Smooth muscle cell (in vitro differentiated cells): ENCODE measurements around the gene GPER1. TPM values are rescaled to one million over a fixed set of nuclear protein-coding genes. Genes with fewer than 3 reads are reported as not detected.
"Not testable (repeated sequence)": the region's sequence is repeated elsewhere in the genome, so short reads cannot be mapped to it uniquely, and the experiment has no call there.

Experiments used
- DNase-seq: peaks from one replicate; lab custom pipeline; 2025; ENCODE audit not compliant: unreplicated experiment; lab: John Stamatoyannopoulos, UW
- H2AFZ ChIP-seq: fragments of 200-600 bp; sonication (generic); 2 replicates; pipeline ENCODE4 v1.6.0; 2016; ENCODE audit warnings: antibody characterized with exemption, low read depth, mild to moderate bottlenecking
- H3F3A ChIP-seq: fragments of 200-600 bp; sonication (generic); 2 replicates; pipeline ENCODE4 v1.6.0; 2017; ENCODE audit warnings: antibody characterized with exemption, low read depth
- H3K27ac ChIP-seq: fragments of 200-600 bp; sonication (generic); 2 replicates; pipeline ENCODE4 v1.5.1; 2016; ENCODE audit warnings: low read depth, mild to moderate bottlenecking
- H3K27me3 ChIP-seq: fragments of 200-600 bp; sonication (generic); 2 replicates; pipeline ENCODE4 v1.6.1; 2016; ENCODE audit warnings: low read depth, mild to moderate bottlenecking
- H3K36me3 ChIP-seq: fragments of 200-600 bp; sonication (generic); 2 replicates; pipeline ENCODE4 v1.5.1; 2016; ENCODE audit warnings: low read depth
- H3K4me1 ChIP-seq: fragments of 200-600 bp; sonication (generic); 2 replicates; pipeline ENCODE4 v1.5.1; 2016; ENCODE audit warnings: low read depth
- H3K4me2 ChIP-seq: fragments of 200-600 bp; sonication (generic); 2 replicates; pipeline ENCODE4 v1.6.0; 2016; ENCODE audit warnings: mild to moderate bottlenecking
- H3K4me3 ChIP-seq: fragments of 200-600 bp; sonication (generic); 2 replicates; pipeline ENCODE4 v1.5.1; 2016; ENCODE audit warnings: mild to moderate bottlenecking
- H3K79me2 ChIP-seq: fragments of 200-600 bp; sonication (generic); 2 replicates; pipeline ENCODE4 v1.6.0; 2016; ENCODE audit warnings: low read depth, mild to moderate bottlenecking
- H3K9ac ChIP-seq: fragments of 200-600 bp; sonication (generic); 2 replicates; pipeline ENCODE4 v1.6.0; 2016; ENCODE audit warnings: low read depth
- H3K9me3 ChIP-seq: fragments of 200-600 bp; sonication (generic); replicated peaks from 2 replicates; pipeline ENCODE4 v1.5.1; 2016; ENCODE audit warnings: low read depth
- H4K20me1 ChIP-seq: fragments of 200-600 bp; sonication (generic); 2 replicates; pipeline ENCODE4 v1.6.0; 2016; ENCODE audit warnings: low read depth
- CTCF ChIP-seq: fragments of 200-600 bp; sonication (generic); IDR thresholded peaks from 2 replicates; pipeline ENCODE4 v1.5.1; 2017; ENCODE audit warnings: borderline replicate concordance, mild to moderate bottlenecking, antibody characterized with exemption; ENCODE audit not compliant: insufficient read depth, poor library complexity, severe bottlenecking
- WGBS: methylation state at CpG from one replicate; pipeline ENCODE4 v1.1.7; 2016; ENCODE audit warnings: low lambda C conversion rate; 5-methylcytosine and 5-hydroxymethylcytosine counted together
- polyA plus RNA-seq: library from polyadenylated mRNA; unstranded; fragments of >200 nt; fragmentation: Nextera tagmentation; extraction: Ambion mirVana; gene quantifications from 2 replicates; pipeline ENCODE4 v1.2.1, GENCODE V29; 2016
- total RNA-seq: library from RNA; depleted of rRNA; stranded (reverse); fragments of >200 nt; gene quantifications from 2 replicates; pipeline ENCODE4 v1.2.3, GENCODE V29; 2014

The GPER1 gene
- total and polyA plus RNA-seq, 2 experiments from 2014 or later: 1.3 to 2.3 TPM

GRCh38 chr7:1116383-1117008 is 28.6 kb downstream of the GPER1 start:
- H3K27me3 ChIP-seq, H2AFZ ChIP-seq, DNase-seq, H3K79me2 ChIP-seq, H3K36me3 ChIP-seq, H3K9me3 ChIP-seq, H3F3A ChIP-seq, H3K9ac ChIP-seq, H3K4me2 ChIP-seq, H3K4me3 ChIP-seq, H3K4me1 ChIP-seq, H3K27ac ChIP-seq: not testable (repeated sequence)
- WGBS: 95% methylated on average over 49 of the region's 49 CpGs
- H4K20me1 ChIP-seq: peaks cover 65% of the 10 kb centered on the region

GRCh38 chr7:1117321-1117928 is 29.5 kb downstream of the GPER1 start:
- Histone ChIP-seq H3K79me2 (peaks cover 4% of the 10 kb centered on the region), H3K4me2 (no peak overlapping the region), H2AFZ (no peak overlapping the region), H4K20me1 (peaks cover 65% of the 10 kb centered on the region), H3K36me3 (no peaks in the 10 kb centered on the region), H3K27me3 (no peaks in the 10 kb centered on the region), H3F3A (no peaks in the 10 kb centered on the region), H3K9ac (no peak overlapping the region), H3K27ac (no peak overlapping the region), H3K4me1 (no peaks in the 10 kb centered on the region), H3K9me3 (no peaks in the 10 kb centered on the region), H3K4me3 (no peak overlapping the region)
- 96% methylated on average over 33 of the region's 38 CpGs for WGBS
- DNase-seq: no peak
- no peak for TF ChIP-seq CTCF

GRCh38 chr7:1119201-1119600 is 31.3 kb downstream of the GPER1 start:
- no peak overlapping the region for H3K4me2 ChIP-seq
- H3F3A ChIP-seq: no peaks in the 10 kb centered on the region
- H3K79me2 ChIP-seq: peaks cover 4% of the 10 kb centered on the region
- no peaks in the 10 kb centered on the region for H3K36me3 ChIP-seq
- H3K9me3 ChIP-seq: no peaks in the 10 kb centered on the region
- peaks cover 11% of the 10 kb centered on the region for H3K4me1 ChIP-seq
- no peak overlapping the region for H3K27ac ChIP-seq
- H3K4me3 ChIP-seq: no peak overlapping the region
- no peak overlapping the region for H2AFZ ChIP-seq
- no peak for DNase-seq
- peaks cover 66% of the 10 kb centered on the region for H4K20me1 ChIP-seq
- 95% methylated on average over 5 of the region's 5 CpGs for WGBS
- H3K9ac ChIP-seq: no peak overlapping the region
- H3K27me3 ChIP-seq: no peaks in the 10 kb centered on the region
- no peak for TF ChIP-seq CTCF

GRCh38 chr7:1120791-1121190 is 32.9 kb downstream of the GPER1 start:
- H2AFZ ChIP-seq: no peak overlapping the region
- peaks cover 11% of the 10 kb centered on the region for H3K4me1 ChIP-seq
- no peaks in the 10 kb centered on the region for H3K36me3 ChIP-seq
- peaks cover 60% of the 10 kb centered on the region for H4K20me1 ChIP-seq
- 93% methylated on average over 22 of the region's 22 CpGs for WGBS
- no peaks in the 10 kb centered on the region for H3F3A ChIP-seq
- H3K27ac ChIP-seq: no peak overlapping the region
- DNase-seq: no peak
- no peaks in the 10 kb centered on the region for H3K27me3 ChIP-seq
- H3K9ac ChIP-seq: no peak overlapping the region
- H3K9me3 ChIP-seq: no peaks in the 10 kb centered on the region
- no peaks in the 10 kb centered on the region for H3K79me2 ChIP-seq
- no peak overlapping the region for H3K4me2 ChIP-seq
- H3K4me3 ChIP-seq: no peak overlapping the region
- TF ChIP-seq CTCF: no peak
